SK-N-SH (cell line): ENCODE data around the gene FBXO44. TPM values are rescaled to one million over a fixed set of nuclear protein-coding genes. Genes with fewer than 3 reads are reported as not detected.
A peak's percentile ranks its signal among the peaks of the same experiment; 100 is the strongest.

Source experiments
- CTCF ChIA-PET: fragments of 300-600, 350-600 bp; formaldehyde crosslinking; extraction: SDS; loops from one replicate; lab custom pipeline; 2021; lab: Yijun Ruan, JAX
- POLR2A ChIA-PET: fragments of 350-600 bp; sonication (Branson Sonifier 250); formaldehyde crosslinking; extraction: SDS; loops from one replicate; lab custom pipeline; 2020; ENCODE audit warnings: antibody characterized with exemption, inconsistent platforms; lab: Yijun Ruan, JAX
- DNase-seq: peaks from one replicate; pipeline ENCODE4 v3.0.0; 2012
- H2AFZ ChIP-seq: fragments of 200-600 bp; sonication (generic); 2 replicates; pipeline ENCODE4 v1.8.1; 2016; ENCODE audit warnings: antibody characterized with exemption, mild to moderate bottlenecking, low read depth
- H3F3A ChIP-seq: fragments of 200-600 bp; sonication (generic); replicated peaks from 2 replicates; pipeline ENCODE3; 2016; ENCODE audit warnings: antibody characterized with exemption, mild to moderate bottlenecking; ENCODE audit not compliant: insufficient read depth
- H3K27ac ChIP-seq, 2 experiments: fragments of 200-500 bp in 1 of 2; fragments of 200-600 bp in 1 of 2; sonication (Bioruptor generic) in 1 of 2; sonication (generic), shearing (Covaris generic) in 1 of 2; 2 replicates each; pipeline versions ENCODE4 v1.5.1 to v1.6.1; 2014 to 2016; ENCODE audit warnings: low read depth in 2 of 2, inconsistent platforms in 1 of 2, low read length in 1 of 2, mild to moderate bottlenecking in 1 of 2, mixed read lengths in 1 of 2
- H3K27me3 ChIP-seq: fragments of 200-600 bp; sonication (generic), shearing (Covaris generic); 2 replicates; pipeline ENCODE4 v1.6.1; 2016; ENCODE audit warnings: mixed run types; ENCODE audit not compliant: insufficient read depth
- H3K36me3 ChIP-seq, 2 experiments: fragments of 200-500 bp in 1 of 2; fragments of 200-600 bp in 1 of 2; sonication (Bioruptor generic) in 1 of 2; sonication (generic) in 1 of 2; replicated peaks in 1 of 2; 2 replicates each; pipeline versions ENCODE3 to v1.5.1; 2014 to 2016; ENCODE audit warnings: low read length in 1 of 2, mild to moderate bottlenecking in 1 of 2; ENCODE audit not compliant: insufficient read depth in 2 of 2, control insufficient read depth in 1 of 2
- H3K4me1 ChIP-seq, 2 experiments: fragments of 200-500 bp in 1 of 2; fragments of 200-600 bp in 1 of 2; sonication (Bioruptor generic) in 1 of 2; sonication (generic), shearing (Covaris generic) in 1 of 2; 2 replicates each; pipeline versions ENCODE4 v1.5.1 to v1.6.1; 2014 to 2016; ENCODE audit warnings: low read depth in 1 of 2, low read length in 1 of 2, mixed run types in 1 of 2; ENCODE audit not compliant: insufficient read depth in 2 of 2, control insufficient read depth in 1 of 2
- H3K4me2 ChIP-seq: fragments of 200-600 bp; sonication (generic), shearing (Covaris generic); 2 replicates; pipeline ENCODE4 v1.6.1; 2017; ENCODE audit warnings: mixed run types
- H3K4me3 ChIP-seq, 2 experiments: fragments of 200-500 bp in 1 of 2; fragments of 200-600 bp in 1 of 2; sonication (Bioruptor generic) in 1 of 2; sonication (generic), shearing (Covaris generic) in 1 of 2; 2 replicates each; pipeline versions ENCODE4 v1.5.1 to v1.8.1; 2014 to 2016; ENCODE audit warnings: low read depth in 2 of 2, inconsistent platforms in 1 of 2, low read length in 1 of 2, mild to moderate bottlenecking in 1 of 2, mixed read lengths in 1 of 2, moderate library complexity in 1 of 2
- H3K79me2 ChIP-seq: fragments of 200-600 bp; sonication (generic); 2 replicates; pipeline ENCODE4 v1.8.1; 2017; ENCODE audit warnings: mild to moderate bottlenecking; ENCODE audit not compliant: insufficient read depth
- H3K9ac ChIP-seq: fragments of 200-600 bp; sonication (generic); 2 replicates; pipeline ENCODE4 v1.6.1; 2017; ENCODE audit warnings: mixed run types
- H3K9me2 ChIP-seq: fragments of 200-600 bp; sonication (generic); 2 replicates; pipeline ENCODE4 v1.6.1; 2017; ENCODE audit warnings: mixed run types
- H3K9me3 ChIP-seq: fragments of 200-600 bp; sonication (generic); 2 replicates; pipeline ENCODE4 v1.6.1; 2017; ENCODE audit warnings: mixed run types, mild to moderate bottlenecking, moderate library complexity
- H4K20me1 ChIP-seq: fragments of 200-600 bp; sonication (generic); 2 replicates; pipeline ENCODE4 v1.6.1; 2017; ENCODE audit warnings: mild to moderate bottlenecking, mixed run types; ENCODE audit not compliant: insufficient read depth
- EZH2phosphoT487 ChIP-seq: fragments of 200-600 bp; sonication (generic); IDR thresholded peaks from 2 replicates; pipeline ENCODE4 v1.6.1; 2017; ENCODE audit warnings: low read depth, mixed run types, mild to moderate bottlenecking, antibody characterized with exemption, moderate library complexity, borderline replicate concordance
- FOXJ3 ChIP-seq: sonication (generic); formaldehyde crosslinking; IDR thresholded peaks from 2 replicates; pipeline ENCODE4 v1.5.1; 2020; ENCODE audit warnings: mild to moderate bottlenecking, missing genetic modification reagents
- MXI1 ChIP-seq: IDR thresholded peaks from 2 replicates; pipeline ENCODE4 v1.6.1; 2012; ENCODE audit warnings: mild to moderate bottlenecking, low read depth, low read length, improper control_type of control experiment
- POLR2AphosphoS5 ChIP-seq: IDR thresholded peaks from 2 replicates; pipeline ENCODE4 v1.6.1; 2012; ENCODE audit warnings: low read depth, low read length
- RAD21 ChIP-seq: IDR thresholded peaks from 2 replicates; pipeline ENCODE4 v1.6.1; 2012; ENCODE audit warnings: mild to moderate bottlenecking, low read length
- TCF12 ChIP-seq: IDR thresholded peaks from 2 replicates; pipeline ENCODE4 v1.4.0; 2012
- YY1 ChIP-seq: IDR thresholded peaks from 2 replicates; pipeline ENCODE4 v1.4.0; 2012; ENCODE audit warnings: low read depth, mild to moderate bottlenecking
- WGBS: methylation state at CpG from one replicate; pipeline ENCODE4 v1.1.6; 2017; ENCODE audit warnings: low lambda C conversion rate; 5-methylcytosine and 5-hydroxymethylcytosine counted together
- polyA plus RNA-seq, 3 experiments: library from polyadenylated mRNA; depleted of rRNA; stranded (reverse); fragments of >200 nt; gene quantifications; 2 replicates each; pipeline ENCODE4 v1.2.3, GENCODE V29; 2012
- TF ChIP-seq, protein P1 (sequence below): IDR thresholded peaks from 2 replicates; pipeline ENCODE4 v1.4.0; 2012; ENCODE audit warnings: low read depth, borderline replicate concordance

The FBXO44 gene
- polyA plus RNA-seq, 1 of the 3 experiments (the other 2 are of a cell fraction): 42.8 TPM

DNA sequence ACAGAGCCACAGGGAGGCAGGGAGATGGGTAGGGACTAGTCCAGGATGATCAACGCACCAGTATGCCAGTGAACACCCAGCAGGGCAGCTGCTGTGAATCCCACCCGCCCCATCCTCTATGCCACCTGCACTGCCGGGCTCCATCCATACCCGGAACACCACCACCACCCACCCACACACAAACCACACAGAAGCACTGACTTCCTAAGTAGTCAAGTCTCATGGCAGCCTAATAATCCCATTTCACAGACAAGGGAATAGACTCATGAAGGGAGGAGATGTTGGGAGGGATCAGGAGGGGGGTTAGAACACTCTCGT is 43.2 kb downstream of the FBXO44 start:
- no peak overlapping the region for H3K4me2 ChIP-seq
- peaks cover 8 to 9% of the 10 kb centered on the region in 2 experiments; a peak in 2 of 4 replicates for H3K4me1 ChIP-seq
- no peak overlapping the region for H3K4me3 ChIP-seq
- no peak overlapping the region for H3K27ac ChIP-seq
- H3K79me2 ChIP-seq: no peaks in the 10 kb centered on the region
- ChIA-PET CTCF (interaction anchor here (1.1 to 2.0 kb wide), 6 partner anchors 9 to 47 kb away, joined by 3 to 10 read pairs (median 4); no protein-coding TSS in a partner anchor), POLR2A (no interaction called here)
- no peaks in the 10 kb centered on the region for H3K9me2 ChIP-seq
- H4K20me1 ChIP-seq: 0 out of 2 replicates have a peak, but pooled peaks cover 5% of the 10 kb centered on the region
- H3K27me3 ChIP-seq: no peaks in the 10 kb centered on the region; the same call in 1 of the 2 replicates
- 82% methylated on average over 2 of the region's 5 CpGs for WGBS
- H2AFZ ChIP-seq: no peak overlapping the region
- peaks cover 9% of the 10 kb centered on the region for H3F3A ChIP-seq
- DNase-seq: no peak
- no peaks in the 10 kb centered on the region for H3K9me3 ChIP-seq
- no peaks in the 10 kb centered on the region for H3K36me3 ChIP-seq
- no peak for TF ChIP-seq TCF12
- no peak overlapping the region for H3K9ac ChIP-seq

- TF ChIP-seq EZH2phosphoT487: no peak
- no peak for TF ChIP-seq MXI1
- no peak for TF ChIP-seq RAD21
- no peak for TF ChIP-seq FOXJ3 (CRISPR knock-in tag)
- TF ChIP-seq YY1: no peak
- TF ChIP-seq POLR2AphosphoS5: no peak
- TF ChIP-seq, protein P1, sequence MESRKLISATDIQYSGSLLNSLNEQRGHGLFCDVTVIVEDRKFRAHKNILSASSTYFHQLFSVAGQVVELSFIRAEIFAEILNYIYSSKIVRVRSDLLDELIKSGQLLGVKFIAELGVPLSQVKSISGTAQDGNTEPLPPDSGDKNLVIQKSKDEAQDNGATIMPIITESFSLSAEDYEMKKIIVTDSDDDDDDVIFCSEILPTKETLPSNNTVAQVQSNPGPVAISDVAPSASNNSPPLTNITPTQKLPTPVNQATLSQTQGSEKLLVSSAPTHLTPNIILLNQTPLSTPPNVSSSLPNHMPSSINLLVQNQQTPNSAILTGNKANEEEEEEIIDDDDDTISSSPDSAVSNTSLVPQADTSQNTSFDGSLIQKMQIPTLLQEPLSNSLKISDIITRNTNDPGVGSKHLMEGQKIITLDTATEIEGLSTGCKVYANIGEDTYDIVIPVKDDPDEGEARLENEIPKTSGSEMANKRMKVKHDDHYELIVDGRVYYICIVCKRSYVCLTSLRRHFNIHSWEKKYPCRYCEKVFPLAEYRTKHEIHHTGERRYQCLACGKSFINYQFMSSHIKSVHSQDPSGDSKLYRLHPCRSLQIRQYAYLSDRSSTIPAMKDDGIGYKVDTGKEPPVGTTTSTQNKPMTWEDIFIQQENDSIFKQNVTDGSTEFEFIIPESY: no peak
- Histone ChIP-seq H3K4me3 (no peak overlapping the region), H3K4me2 (peak overlapping the region; percentile 56), H2AFZ (no peak overlapping the region), H3K79me2 (no peaks in the 10 kb centered on the region), H3K4me1 (peaks cover 0 to 9% of the 10 kb centered on the region in 2 experiments; a peak in 1 of 4 replicates), H4K20me1 (no peaks in the 10 kb centered on the region), H3K27me3 (no peaks in the 10 kb centered on the region; the same call in 1 of the 2 replicates), H3K27ac (no peak overlapping the region), H3K36me3 (no peaks in the 10 kb centered on the region), H3K9me2 (no peaks in the 10 kb centered on the region), H3K9ac (no peak overlapping the region), H3K9me3 (no peaks in the 10 kb centered on the region), H3F3A (no peaks in the 10 kb centered on the region)
- ChIA-PET POLR2A (no interaction called here), CTCF (interaction anchor here (0.9 to 3.9 kb wide), 8 partner anchors 9 to 56 kb away, joined by 4 to 16 read pairs (median 11); partner anchors contain the start of genes DRAXIN and FBXO6)
- WGBS: 50% methylated on average over 20 of the region's 34 CpGs
- no peak for DNase-seq
Observed at GRCh38 chr1:11700601-11701467, 46.2 kb downstream of the FBXO44 start.
